Measurements from ENCODE around the gene BTBD9.

- TF ChIP-seq CTCF (IDR thresholded peaks at IDR 0.05) (no peak), POLR2A (IDR thresholded peaks at IDR 0.05) (no peak)
These were observed 67.4 kb downstream of the BTBD9 start for GRCh38 chr6:38572186-38572813.
